Tibial artery (tissue), 4 donors: ENCODE results near the gene LHB.

Experiments used
- DNase-seq, 2 donors: peaks; one replicate each; pipeline ENCODE4 v3.0.0-alpha.2; 2019
- H3K27ac ChIP-seq, 2 donors: fragments of 200-600 bp; sonication (generic) in 1 of 2; 1 replicate in 1 of 2; 2 replicates in 1 of 2; pipeline ENCODE4 v1.5.1; 2018 to 2019; ENCODE audit warnings: mild to moderate bottlenecking in 1 of 2
- H3K27me3 ChIP-seq, 2 donors: fragments of 200-600 bp; sonication (generic) in 1 of 2; one replicate each; pipeline versions ENCODE4 v1.5.1 to v1.6.0; 2016 to 2019
- H3K36me3 ChIP-seq, 3 donors: fragments of 200-600 bp; sonication (generic) in 2 of 3; one replicate each; pipeline ENCODE4 v1.5.1; 2016 to 2019; ENCODE audit warnings: mild to moderate bottlenecking in 2 of 3
- H3K4me1 ChIP-seq, 4 donors: fragments of 200-600 bp; sonication (generic) in 2 of 4; 1 replicate in 3 of 4; 2 replicates in 1 of 4; pipeline ENCODE4 v1.5.1; 2016 to 2019
- H3K4me3 ChIP-seq, 2 donors: fragments of 200-600 bp; sonication (generic) in 1 of 2; 1 replicate in 1 of 2; 2 replicates in 1 of 2; pipeline ENCODE4 v1.5.1; 2018 to 2019; ENCODE audit warnings: mild to moderate bottlenecking in 2 of 2
- H3K9me3 ChIP-seq, 3 donors: fragments of 200-600 bp; sonication (generic) in 1 of 3; one replicate each; pipeline ENCODE4 v1.5.1; 2016 to 2019
- CTCF ChIP-seq, 2 experiments: fragments of 200-600 bp in 1 of 2; fragments of 450-650 bp in 1 of 2; IDR thresholded peaks; one replicate each; pipeline ENCODE4 v1.5.1; 2017 to 2019; ENCODE audit warnings: antibody characterized with exemption in 2 of 2, mild to moderate bottlenecking in 1 of 2, moderate library complexity in 1 of 2
- intact Hi-C: fragments of 100-400 bp; cut with DNase I; formaldehyde crosslinking; loops from one replicate; pipeline ENCODE4 v1.15.0; 2023; ENCODE audit warnings: low total_unique reads

Gene LHB

GRCh38 chr19:48968179-48968661 lies 48.7 kb downstream of the LHB start:
- intact Hi-C loops, result loop anchor here (10.0 kb wide), 1 partner anchor 93 kb away; the partner anchor contains the start of gene PPP1R15A
- peaks cover 48 to 66% (median 48%) of the 10 kb centered on the region in 3 donors for H3K36me3 ChIP-seq

GRCh38 chr19:48967346-48968178 lies 49.3 kb downstream of the LHB start:
- H3K4me3 ChIP-seq, result peak overlapping the region; percentile 83 to 90
- peak; percentile 62 to 80 for DNase-seq
- intact Hi-C loops, result loop anchor here (10.0 kb wide), 1 partner anchor 93 kb away; the partner anchor contains the start of gene PPP1R15A
- H3K36me3 ChIP-seq, result peaks cover 41 to 59% (median 42%) of the 10 kb centered on the region in 3 donors
- no peak for TF ChIP-seq CTCF (IDR thresholded peaks at IDR 0.05)
- H3K4me1 ChIP-seq, result peaks cover 0 to 60% (median 48%) of the 10 kb centered on the region in 4 donors
- H3K9me3 ChIP-seq, result no peaks in the 10 kb centered on the region
- peak overlapping the region; percentile 88 to 97 for H3K27ac ChIP-seq
- no peaks in the 10 kb centered on the region for H3K27me3 ChIP-seq

More at GRCh38 chr19:48968179-48968661, 48.7 kb downstream of the LHB start:
- no peak for TF ChIP-seq CTCF (IDR thresholded peaks at IDR 0.05)
- DNase-seq, result no peak
- Histone ChIP-seq H3K9me3 (no peaks in the 10 kb centered on the region), H3K4me3 (no peak overlapping the region), H3K27me3 (no peaks in the 10 kb centered on the region), H3K4me1 (peaks cover 0 to 54% (median 44%) of the 10 kb centered on the region in 4 donors), H3K27ac (peak overlapping the region; percentile 88 to 97)

DNA sequence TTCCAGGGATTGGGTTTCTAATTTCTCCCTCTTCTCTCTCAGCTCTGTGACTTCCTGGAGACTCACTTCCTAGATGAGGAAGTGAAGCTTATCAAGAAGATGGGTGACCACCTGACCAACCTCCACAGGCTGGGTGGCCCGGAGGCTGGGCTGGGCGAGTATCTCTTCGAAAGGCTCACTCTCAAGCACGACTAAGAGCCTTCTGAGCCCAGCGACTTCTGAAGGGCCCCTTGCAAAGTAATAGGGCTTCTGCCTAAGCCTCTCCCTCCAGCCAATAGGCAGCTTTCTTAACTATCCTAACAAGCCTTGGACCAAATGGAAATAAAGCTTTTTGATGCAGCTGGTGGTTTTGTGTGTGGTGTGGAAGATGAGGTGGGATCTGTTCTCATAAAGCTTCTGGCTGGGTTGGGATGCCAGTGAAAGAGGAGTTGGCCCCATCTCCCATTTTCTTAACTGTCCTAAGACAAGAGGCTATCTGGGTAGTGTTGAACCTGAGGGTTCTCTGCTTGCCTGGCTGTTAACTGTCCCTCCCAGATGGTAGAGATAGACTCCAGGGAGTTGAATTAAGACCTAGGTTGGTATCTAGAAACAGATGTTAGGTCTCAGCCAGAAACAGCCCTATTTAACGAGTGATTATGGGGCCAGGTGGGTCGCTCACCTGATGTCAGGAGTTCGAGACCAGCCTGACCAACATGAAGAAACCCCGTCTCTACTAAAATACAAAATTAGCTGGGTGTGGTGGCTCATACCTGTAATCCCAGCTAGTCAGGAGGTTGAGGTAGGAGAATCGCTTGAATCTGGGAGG lies 50.1 kb downstream of the LHB start:
- Histone ChIP-seq H3K27me3 (no peaks in the 10 kb centered on the region), H3K4me1 (peaks cover 0 to 65% (median 49%) of the 10 kb centered on the region in 4 donors), H3K27ac (peak overlapping the region; percentile 88 to 97), H3K4me3 (peak overlapping the region; percentile 83 to 90), H3K36me3 (peaks cover 37 to 51% (median 38%) of the 10 kb centered on the region in 3 donors), H3K9me3 (no peaks in the 10 kb centered on the region)
- intact Hi-C loops, result loop anchor here (10.0 kb wide), 1 partner anchor 92 kb away; the partner anchor contains the start of gene PPP1R15A
- no peak for TF ChIP-seq CTCF (IDR thresholded peaks at IDR 0.05)
- DNase-seq, result no peak
